ENCODE results near the gene SPTAN1.

DNA sequence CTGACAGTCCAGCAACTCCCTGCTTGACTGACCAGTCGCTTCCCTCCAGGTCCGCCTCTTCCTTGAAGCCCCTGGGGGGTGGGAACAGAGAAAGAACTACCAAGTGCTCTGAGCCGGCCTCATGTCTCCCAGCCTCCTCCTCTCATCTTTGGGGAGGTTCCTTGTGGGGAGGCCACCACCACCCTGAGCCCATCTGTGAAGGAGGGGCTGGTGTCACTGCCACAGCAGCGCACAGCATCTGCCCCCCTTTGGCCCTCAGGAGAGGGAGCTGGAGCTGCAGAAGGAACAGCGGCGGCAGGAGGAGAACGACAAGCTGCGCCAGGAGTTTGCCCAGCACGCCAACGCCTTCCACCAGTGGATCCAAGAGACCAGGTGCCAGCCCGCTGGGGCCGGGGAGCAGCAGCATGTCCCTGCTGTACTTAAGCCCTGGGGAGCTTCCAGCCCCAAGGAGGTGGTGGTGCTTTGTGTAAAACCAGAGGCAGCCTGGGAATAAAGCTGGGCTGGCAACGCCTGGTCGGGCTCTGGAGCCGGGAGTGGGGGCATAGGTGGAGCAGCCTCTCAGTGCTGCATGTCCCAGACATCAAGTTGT lies 74.8 kb downstream of the SPTAN1 start:
- TF ChIP-seq POLR2A (IDR thresholded peaks at IDR 0.05) (no peak), POLR2AphosphoS5 (IDR thresholded peaks at IDR 0.05) (no peak)
- TF ChIP-seq, protein P1, sequence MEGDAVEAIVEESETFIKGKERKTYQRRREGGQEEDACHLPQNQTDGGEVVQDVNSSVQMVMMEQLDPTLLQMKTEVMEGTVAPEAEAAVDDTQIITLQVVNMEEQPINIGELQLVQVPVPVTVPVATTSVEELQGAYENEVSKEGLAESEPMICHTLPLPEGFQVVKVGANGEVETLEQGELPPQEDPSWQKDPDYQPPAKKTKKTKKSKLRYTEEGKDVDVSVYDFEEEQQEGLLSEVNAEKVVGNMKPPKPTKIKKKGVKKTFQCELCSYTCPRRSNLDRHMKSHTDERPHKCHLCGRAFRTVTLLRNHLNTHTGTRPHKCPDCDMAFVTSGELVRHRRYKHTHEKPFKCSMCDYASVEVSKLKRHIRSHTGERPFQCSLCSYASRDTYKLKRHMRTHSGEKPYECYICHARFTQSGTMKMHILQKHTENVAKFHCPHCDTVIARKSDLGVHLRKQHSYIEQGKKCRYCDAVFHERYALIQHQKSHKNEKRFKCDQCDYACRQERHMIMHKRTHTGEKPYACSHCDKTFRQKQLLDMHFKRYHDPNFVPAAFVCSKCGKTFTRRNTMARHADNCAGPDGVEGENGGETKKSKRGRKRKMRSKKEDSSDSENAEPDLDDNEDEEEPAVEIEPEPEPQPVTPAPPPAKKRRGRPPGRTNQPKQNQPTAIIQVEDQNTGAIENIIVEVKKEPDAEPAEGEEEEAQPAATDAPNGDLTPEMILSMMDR (IDR thresholded peaks at IDR 0.05) = no peak

Data from gastroesophageal sphincter (tissue), 3 donors.